Keratinocyte (primary cell): Measurements from ENCODE around the gene MIDN. TPM values are rescaled to one million over a fixed set of nuclear protein-coding genes. Genes with fewer than 3 reads are reported as not detected.

Experiments
- DNase-seq: peaks from one replicate; pipeline ENCODE4 v3.0.0-alpha.2; 2011; ENCODE audit warnings: low read depth, missing footprints, low spot score
- FAIRE-seq: peaks from 2 replicates; lab custom pipeline; 2011; peaks lifted over from hg19 to GRCh38; lab: Jason Lieb, UNC
- H2AFZ ChIP-seq: 2 replicates; pipeline ENCODE4 v1.6.0; 2012; ENCODE audit warnings: low read length, control low read depth, inconsistent platforms; ENCODE audit not compliant: control insufficient read depth
- H3K27ac ChIP-seq: 2 replicates; pipeline ENCODE4 v1.5.1; 2011; ENCODE audit warnings: low read length; ENCODE audit not compliant: control insufficient read depth, insufficient read depth
- H3K27me3 ChIP-seq: 3 replicates; pipeline ENCODE4 v1.6.0; 2011; ENCODE audit warnings: low read length; ENCODE audit not compliant: control insufficient read depth, insufficient read depth; ENCODE audit errors: extremely low read depth
- H3K36me3 ChIP-seq, 2 experiments: 2 replicates in 1 of 2; 3 replicates in 1 of 2; pipeline ENCODE4 v1.5.1; 2011; ENCODE audit warnings: low read length in 2 of 2, mild to moderate bottlenecking in 1 of 2; ENCODE audit not compliant: control insufficient read depth in 2 of 2, insufficient read depth in 2 of 2; ENCODE audit errors: extremely low read depth in 1 of 2
- H3K4me1 ChIP-seq: 3 replicates; pipeline ENCODE4 v1.5.1; 2011; ENCODE audit warnings: low read length; ENCODE audit not compliant: control insufficient read depth, insufficient read depth; ENCODE audit errors: extremely low read depth
- H3K4me2 ChIP-seq: 3 replicates; pipeline ENCODE4 v1.6.0; 2011; ENCODE audit warnings: low read depth, low read length; ENCODE audit not compliant: control insufficient read depth, insufficient read depth; ENCODE audit errors: extremely low read depth
- H3K4me3 ChIP-seq, 3 experiments: fragments of 200-600 bp in 1 of 3; sonication (generic) in 1 of 3; 2 replicates in 2 of 3; 3 replicates in 1 of 3; pipeline ENCODE4 v1.5.1; 2011 to 2016; ENCODE audit warnings: low read length in 3 of 3, mild to moderate bottlenecking in 3 of 3, control low read depth in 2 of 3, inconsistent platforms in 1 of 3, low read depth in 1 of 3, mixed read lengths in 1 of 3, mixed run types in 1 of 3, moderate library complexity in 1 of 3; ENCODE audit not compliant: control insufficient read depth in 2 of 3, insufficient read depth in 2 of 3; ENCODE audit errors: extremely low read depth in 1 of 3
- H3K79me2 ChIP-seq: 2 replicates; pipeline ENCODE4 v1.6.0; 2012; ENCODE audit warnings: low read length; ENCODE audit not compliant: control insufficient read depth, insufficient read depth
- H3K9ac ChIP-seq: 3 replicates; pipeline ENCODE4 v1.6.0; 2011; ENCODE audit warnings: low read length; ENCODE audit not compliant: control insufficient read depth, insufficient read depth; ENCODE audit errors: extremely low read depth
- H3K9me1 ChIP-seq: 3 replicates; pipeline ENCODE4 v1.6.0; 2011; ENCODE audit warnings: low read length; ENCODE audit not compliant: control insufficient read depth, insufficient read depth; ENCODE audit errors: extremely low read depth
- H3K9me3 ChIP-seq: 2 replicates; pipeline ENCODE4 v1.5.1; 2012; ENCODE audit warnings: low read depth, low read length; ENCODE audit not compliant: control insufficient read depth
- H4K20me1 ChIP-seq: 3 replicates; pipeline ENCODE4 v1.6.0; 2011; ENCODE audit warnings: low read length; ENCODE audit not compliant: control insufficient read depth, insufficient read depth; ENCODE audit errors: extremely low read depth
- EZH2 ChIP-seq: IDR thresholded peaks from one replicate; pipeline ENCODE4 v1.6.1; 2012; ENCODE audit warnings: inconsistent platforms, mild to moderate bottlenecking, low read length, moderate library complexity
- dilution Hi-C: fragments of 300-500 bp; cut with MboI; formaldehyde crosslinking; loops from one replicate; pipeline ENCODE4 v1.7.0; 2020; ENCODE audit warnings: low sequenced_read_pairs; ENCODE audit not compliant: extremely low pct_ligation_motif_present
- polyA plus RNA-seq, 5 experiments: library from polyadenylated mRNA; depleted of rRNA in 3 of 5; stranded (reverse) in 3 of 5; stranded (forward) in 1 of 5; unstranded in 1 of 5; fragments of >200 nt; gene quantifications; 1 replicate in 1 of 5; 2 replicates in 3 of 5; 3 replicates in 1 of 5; pipeline versions ENCODE4 v1.2.1 to v1.2.3, GENCODE V29; 2011 to 2012; ENCODE audit warnings: missing spikeins in 2 of 5, low read depth in 1 of 5, low replicate concordance in 1 of 5
- TF ChIP-seq, protein P1 (sequence below), 3 experiments: IDR thresholded peaks in 1 of 3; conservative IDR thresholded peaks in 1 of 3; optimal IDR thresholded peaks in 1 of 3; 2 replicates in 2 of 3; 3 replicates in 1 of 3; pipeline versions ENCODE3 to v1.5.1; 2011; ENCODE audit warnings: low read length in 3 of 3, mild to moderate bottlenecking in 3 of 3, moderate library complexity in 2 of 3, control low read depth in 1 of 3, inconsistent platforms in 1 of 3; ENCODE audit not compliant: insufficient read depth in 2 of 3; ENCODE audit errors: extremely low read depth in 1 of 3

Gene MIDN
- polyA plus RNA-seq, 1 donor (not counting 4 experiments of a cell fraction or from before 2014, with no cell fraction given): 4.7 TPM

DNA sequence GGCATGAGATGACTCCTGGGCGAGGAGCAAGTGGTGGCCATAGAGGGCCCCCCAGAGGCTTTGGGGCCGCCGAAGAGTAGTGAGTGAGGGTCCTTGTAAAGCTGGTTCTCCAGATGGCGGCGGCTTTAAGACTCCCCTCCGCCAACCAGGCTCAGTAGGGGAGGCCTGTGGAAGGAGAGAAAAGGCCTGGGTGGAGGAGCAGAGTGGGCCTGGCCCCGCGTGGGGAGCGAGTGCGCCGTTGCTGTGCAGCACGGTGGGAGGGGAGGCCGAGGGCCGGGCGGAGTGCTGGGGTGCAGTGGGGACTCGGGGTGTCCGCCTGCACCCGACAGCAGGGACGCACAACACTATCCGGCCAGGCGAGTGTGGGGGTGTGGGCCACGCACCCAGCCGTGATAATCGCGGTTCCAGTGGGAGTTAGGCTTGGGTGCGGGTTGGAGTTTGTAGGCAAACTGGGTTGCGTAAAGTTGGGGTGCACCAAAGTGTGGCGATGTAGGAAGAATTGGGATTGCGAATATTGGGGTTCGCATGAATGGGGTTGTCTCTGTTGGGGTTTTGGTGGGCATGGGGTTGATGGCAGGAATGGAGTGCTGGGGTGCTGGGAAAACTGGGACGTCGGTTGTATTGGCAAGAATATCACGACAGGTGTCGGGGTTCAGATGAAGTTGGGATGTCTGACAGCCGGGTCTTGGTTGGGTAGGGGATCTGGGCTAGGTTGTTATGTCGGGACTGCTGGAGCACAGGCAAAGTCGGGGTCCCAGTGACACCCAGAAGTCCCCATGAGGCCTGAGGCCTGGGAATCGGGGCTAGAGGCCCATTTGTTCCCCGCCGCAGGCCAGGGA, 20.1 kb downstream of the MIDN start:
- Histone ChIP-seq H3K27ac (no peak overlapping the region), H3K36me3 (peaks cover 21 to 33% of the 10 kb centered on the region in 2 experiments), H3K4me3 (no peak overlapping the region), H3K9ac (peak overlapping the region; percentile 33), H3K9me3 (no peaks in the 10 kb centered on the region), H3K27me3 (peaks cover 4% of the 10 kb centered on the region), H3K4me2 (peak overlapping the region; percentile 60), H2AFZ (no peak overlapping the region), H3K79me2 (peaks cover 34% of the 10 kb centered on the region), H3K9me1 (peaks cover 2% of the 10 kb centered on the region), H3K4me1 (peaks cover 52% of the 10 kb centered on the region), H4K20me1 (no peaks in the 10 kb centered on the region)
- no peak for TF ChIP-seq EZH2
- TF ChIP-seq, protein P1, sequence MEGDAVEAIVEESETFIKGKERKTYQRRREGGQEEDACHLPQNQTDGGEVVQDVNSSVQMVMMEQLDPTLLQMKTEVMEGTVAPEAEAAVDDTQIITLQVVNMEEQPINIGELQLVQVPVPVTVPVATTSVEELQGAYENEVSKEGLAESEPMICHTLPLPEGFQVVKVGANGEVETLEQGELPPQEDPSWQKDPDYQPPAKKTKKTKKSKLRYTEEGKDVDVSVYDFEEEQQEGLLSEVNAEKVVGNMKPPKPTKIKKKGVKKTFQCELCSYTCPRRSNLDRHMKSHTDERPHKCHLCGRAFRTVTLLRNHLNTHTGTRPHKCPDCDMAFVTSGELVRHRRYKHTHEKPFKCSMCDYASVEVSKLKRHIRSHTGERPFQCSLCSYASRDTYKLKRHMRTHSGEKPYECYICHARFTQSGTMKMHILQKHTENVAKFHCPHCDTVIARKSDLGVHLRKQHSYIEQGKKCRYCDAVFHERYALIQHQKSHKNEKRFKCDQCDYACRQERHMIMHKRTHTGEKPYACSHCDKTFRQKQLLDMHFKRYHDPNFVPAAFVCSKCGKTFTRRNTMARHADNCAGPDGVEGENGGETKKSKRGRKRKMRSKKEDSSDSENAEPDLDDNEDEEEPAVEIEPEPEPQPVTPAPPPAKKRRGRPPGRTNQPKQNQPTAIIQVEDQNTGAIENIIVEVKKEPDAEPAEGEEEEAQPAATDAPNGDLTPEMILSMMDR (optimal IDR thresholded peaks at IDR 0.05 in 1 of 3, IDR thresholded peaks at IDR 0.05 in 1 of 3, conservative IDR thresholded peaks at IDR 0.05 in 1 of 3; ENCODE audit: extremely low read depth in 1 of 3, insufficient read depth in 2 of 3, low read length in 3 of 3): no peak
- no peak for FAIRE-seq
- DNase-seq: no peak
- dilution Hi-C loops: no loop called here

DNA sequence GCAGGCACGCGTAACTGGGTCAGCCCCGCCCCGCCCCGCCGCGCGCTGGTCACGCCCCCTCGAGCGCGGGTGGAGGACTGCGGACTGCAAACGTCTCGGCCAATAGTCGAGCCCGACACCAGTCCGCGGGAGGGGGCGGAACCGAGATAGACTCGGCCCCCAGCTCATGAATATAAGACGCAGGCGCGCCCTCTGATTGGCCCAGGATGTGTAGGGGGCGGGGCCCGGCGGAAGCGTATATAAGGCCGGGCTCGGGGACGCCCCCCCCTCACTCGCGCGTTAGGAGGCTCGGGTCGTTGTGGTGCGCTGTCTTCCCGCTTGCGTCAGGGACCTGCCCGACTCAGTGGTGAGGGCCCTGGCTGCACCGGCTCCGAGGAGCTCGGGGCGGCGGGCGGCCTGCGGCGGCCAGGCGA, 20.7 kb downstream of the MIDN start, which contains the start of gene CIRBP:
Gene CIRBP, plus strand, starts transcription at position 268 of the 413 bp plus-strand sequence. CDS start 1,602 bp downstream, outside the sequence.
- peaks cover 2% of the 10 kb centered on the region for H3K9me1 ChIP-seq
- peak within 1 kb of the TSS; percentile 46 to 85 (median 84) for H3K4me3 ChIP-seq
- no peak for TF ChIP-seq EZH2
- TF ChIP-seq, protein P1 (optimal IDR thresholded peaks at IDR 0.05 in 1 of 3, IDR thresholded peaks at IDR 0.05 in 1 of 3, conservative IDR thresholded peaks at IDR 0.05 in 1 of 3; ENCODE audit: extremely low read depth in 1 of 3, insufficient read depth in 2 of 3, low read length in 3 of 3): no peak
- H2AFZ ChIP-seq: no peak within 1 kb of the TSS
- H3K79me2 ChIP-seq: peaks cover 40% of the 10 kb centered on the region
- peak within 1 kb of the TSS; percentile 99 for H3K4me2 ChIP-seq
- FAIRE-seq (no peak), DNase-seq (peak; percentile 95)
- H3K9ac ChIP-seq: peak within 1 kb of the TSS; percentile 83
- peak within 1 kb of the TSS; percentile 89 for H3K27ac ChIP-seq
- dilution Hi-C loops: no loop called here
- H3K36me3 ChIP-seq: peaks cover 26 to 39% of the 10 kb centered on the region in 2 experiments
- peaks cover 4% of the 10 kb centered on the region for H3K27me3 ChIP-seq
- no peaks in the 10 kb centered on the region for H4K20me1 ChIP-seq
- peaks cover 57% of the 10 kb centered on the region for H3K4me1 ChIP-seq
- H3K9me3 ChIP-seq: no peaks in the 10 kb centered on the region
